GM21528 (cell line): ENCODE data around the gene CCDC28A.
A peak's percentile ranks its signal among the peaks of the same experiment; 100 is the strongest.
"Not testable (repeated sequence)": the region's sequence is repeated elsewhere in the genome, so short reads cannot be mapped to it uniquely, and the experiment has no call there.

Experiments
- ATAC-seq: cut with Tn5 transposase; IDR thresholded peaks from one replicate; pipeline ENCODE4 v1.9.1; 2021; ENCODE audit warnings: mild to moderate bottlenecking, moderate library complexity; ENCODE audit not compliant: unreplicated experiment, low FRiP score

CCDC28A gene

GRCh38 chr6:138773177-138774091 lies at the start of gene CCDC28A:
Gene CCDC28A (plus strand): TSS chr6:138773769. CDS start chr6:138776121, 2,352 bp downstream.
- peak; percentile 97 for ATAC-seq

GRCh38 chr6:138724015-138724414 lies 49.6 kb upstream of the CCDC28A start:
- ATAC-seq, result no peak

- no peak for ATAC-seq
These were observed 47.4 kb upstream of the CCDC28A start for GRCh38 chr6:138726066-138726756.

GRCh38 chr6:138726757-138727097 lies 46.8 kb upstream of the CCDC28A start:
- ATAC-seq, result no peak

- ATAC-seq, result no peak
These were observed 46.4 kb upstream of the CCDC28A start for GRCh38 chr6:138727182-138727581.

GRCh38 chr6:138728662-138729061 lies 44.9 kb upstream of the CCDC28A start:
- ATAC-seq, result no peak

- not testable (repeated sequence) for ATAC-seq
These were observed 43.5 kb upstream of the CCDC28A start for GRCh38 chr6:138730037-138730436.

- no peak for ATAC-seq
These were observed 39.0 kb upstream of the CCDC28A start for GRCh38 chr6:138734585-138734984.

- ATAC-seq, result no peak
These were observed 36.9 kb upstream of the CCDC28A start for GRCh38 chr6:138736640-138737039.

GRCh38 chr6:138752017-138752416 lies 21.6 kb upstream of the CCDC28A start:
- ATAC-seq, result no peak

GRCh38 chr6:138757136-138757535 lies 16.4 kb upstream of the CCDC28A start:
- no peak for ATAC-seq

- ATAC-seq, result no peak
These were observed 7.5 kb upstream of the CCDC28A start for GRCh38 chr6:138765896-138766655.

GRCh38 chr6:138769102-138769676 lies 4.4 kb upstream of the CCDC28A start:
- ATAC-seq, result no peak

- ATAC-seq, result peak; percentile 3
These were observed 883 bp upstream of the CCDC28A start for GRCh38 chr6:138772596-138773176.

GRCh38 chr6:138774370-138774769 lies 801 bp downstream of the CCDC28A start:
- no peak for ATAC-seq

GRCh38 chr6:138776659-138777058 lies 3.1 kb downstream of the CCDC28A start:
- ATAC-seq, result no peak

GRCh38 chr6:138778331-138778730 lies 4.8 kb downstream of the CCDC28A start:
- no peak for ATAC-seq

GRCh38 chr6:138782243-138782642 lies 8.7 kb downstream of the CCDC28A start:
- ATAC-seq, result no peak

GRCh38 chr6:138785079-138785478 lies 11.5 kb downstream of the CCDC28A start:
- no peak for ATAC-seq

GRCh38 chr6:138785980-138786379 lies 12.4 kb downstream of the CCDC28A start:
- ATAC-seq, result no peak
